SK-MEL-5 (cell line): ENCODE results near the gene NAA40. TPM values are rescaled to one million over a fixed set of nuclear protein-coding genes. Genes with fewer than 3 reads are reported as not detected.

ENCODE experiments used
- DNase-seq: peaks from one replicate; pipeline ENCODE4 v3.0.0-alpha.2; 2016; ENCODE audit warnings: low read depth, low spot score
- in situ Hi-C: cut with HindIII; loops from 2 replicates; pipeline ENCODE4 v1.10.0; 2016; ENCODE audit warnings: low sequenced_read_pairs, high pct_unique_total_duplicates, low pct_unique_long_range_greater_than_20kb
- polyA plus RNA-seq, 2 experiments: library from polyadenylated mRNA; depleted of rRNA; stranded (reverse); fragments of >200 nt; gene quantifications; 2 replicates each; pipeline ENCODE4 v1.2.3, GENCODE V29; 2015
- total RNA-seq: library from RNA; depleted of rRNA; stranded (reverse); fragments of >200 nt; shearing (Covaris generic); gene quantifications from 2 replicates; pipeline ENCODE4 v1.2.3, GENCODE V29; 2014; rRNA removed

Gene NAA40
- total RNA-seq = 8.7 and 10.0 TPM in 2 replicates
- 16.6 and 20.7 TPM in 2 replicates for polyA plus RNA-seq (2015; cell fraction: cytosol; rRNA removed)
- 82.2 and 103 TPM in 2 replicates for polyA plus RNA-seq (2015; cell fraction: nucleus; rRNA removed)

DNA sequence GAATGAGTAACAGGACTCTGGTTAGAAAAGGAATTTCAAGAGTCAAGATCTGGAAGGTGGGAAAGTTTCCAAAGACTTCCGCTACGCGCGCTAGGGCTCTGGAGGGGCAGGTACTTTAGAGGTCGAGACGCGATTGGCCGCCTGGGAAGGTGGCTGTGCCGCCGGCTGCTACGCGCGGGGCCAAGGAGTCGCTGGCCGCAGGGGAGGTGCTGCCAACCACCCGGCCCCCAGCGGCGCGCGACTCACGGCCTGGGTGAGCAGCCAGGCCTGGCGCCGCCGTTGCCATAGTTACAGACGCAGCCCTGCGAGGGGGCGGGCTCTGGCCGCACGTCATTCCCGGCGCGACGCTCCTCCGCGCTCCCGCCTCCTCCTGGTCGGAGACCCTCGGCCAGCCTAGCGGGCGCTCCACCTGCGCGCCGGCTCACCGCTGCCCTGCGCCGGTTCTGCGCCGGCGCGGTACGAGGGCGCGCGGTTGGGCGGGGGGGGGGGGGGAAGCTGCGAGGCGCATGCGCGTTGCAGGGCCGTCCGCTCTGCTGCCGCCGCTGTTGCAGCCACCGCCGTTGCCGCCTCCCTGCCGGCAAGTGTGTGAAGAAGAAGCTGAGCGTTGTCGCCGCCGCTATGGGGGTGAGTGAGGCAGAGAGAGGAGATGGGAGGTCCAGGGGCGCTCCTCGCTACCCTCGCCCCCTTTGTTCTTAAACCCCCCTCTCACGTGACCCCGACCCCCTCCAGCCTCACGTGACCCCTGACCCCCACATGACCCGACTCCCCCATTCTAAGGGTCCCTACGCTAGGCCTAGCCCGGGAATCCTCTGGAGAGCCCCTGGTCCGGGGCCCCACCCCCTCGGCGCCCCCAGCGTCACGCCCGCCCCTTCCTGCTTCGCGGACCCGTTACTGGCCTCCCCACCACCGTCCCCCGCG, at the start of gene NAA40:
Gene NAA40, plus strand, starts transcription at position 524 of the 918 bp plus-strand sequence. Its CDS starts 95 bp downstream, at position 619.
- peak; percentile 93 for DNase-seq
- in situ Hi-C loops = no loop called here

DNA sequence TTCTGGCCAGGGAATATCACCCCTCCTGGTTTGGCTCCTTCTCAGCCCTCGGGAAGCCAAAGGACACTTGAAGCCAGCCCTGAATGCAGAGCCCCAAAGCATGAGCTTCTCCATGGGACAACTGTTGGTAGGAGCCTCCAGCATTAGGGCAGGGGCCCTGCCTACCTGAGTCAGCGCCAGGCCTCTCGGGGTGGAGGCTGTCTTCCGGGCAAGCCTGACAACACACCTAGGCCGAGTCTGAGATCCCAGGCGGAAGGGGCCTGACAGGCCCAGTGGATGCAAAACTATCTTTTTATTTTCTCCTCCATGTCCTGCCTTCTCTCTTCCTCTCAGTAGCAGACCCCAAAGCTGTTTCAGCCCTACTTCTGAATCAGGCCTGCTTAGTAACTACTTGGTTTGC, 49.5 kb upstream of the NAA40 start:
- no peak for DNase-seq
- in situ Hi-C loops = no loop called here

DNA sequence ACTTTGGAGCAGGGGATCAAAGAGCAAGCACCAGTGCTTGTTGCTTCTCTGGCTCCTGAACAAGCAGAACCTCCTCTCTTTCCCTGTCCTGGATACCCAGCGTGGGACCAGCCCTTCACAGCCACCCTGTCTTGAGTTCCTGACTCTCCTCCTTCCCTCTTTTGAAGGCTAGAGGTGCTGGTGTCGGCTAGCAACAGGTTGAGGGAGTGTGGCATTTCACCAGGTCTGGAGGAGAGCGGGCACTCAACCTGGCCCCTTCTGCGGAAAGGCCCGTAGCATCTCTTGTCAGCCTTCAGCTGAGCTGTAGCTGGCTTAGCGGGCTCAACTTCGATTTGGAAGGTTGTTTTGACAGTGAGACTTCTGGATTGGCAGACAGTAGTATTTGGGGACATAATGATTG, 48.4 kb upstream of the NAA40 start:
- DNase-seq = no peak
- in situ Hi-C loops = no loop called here

DNA sequence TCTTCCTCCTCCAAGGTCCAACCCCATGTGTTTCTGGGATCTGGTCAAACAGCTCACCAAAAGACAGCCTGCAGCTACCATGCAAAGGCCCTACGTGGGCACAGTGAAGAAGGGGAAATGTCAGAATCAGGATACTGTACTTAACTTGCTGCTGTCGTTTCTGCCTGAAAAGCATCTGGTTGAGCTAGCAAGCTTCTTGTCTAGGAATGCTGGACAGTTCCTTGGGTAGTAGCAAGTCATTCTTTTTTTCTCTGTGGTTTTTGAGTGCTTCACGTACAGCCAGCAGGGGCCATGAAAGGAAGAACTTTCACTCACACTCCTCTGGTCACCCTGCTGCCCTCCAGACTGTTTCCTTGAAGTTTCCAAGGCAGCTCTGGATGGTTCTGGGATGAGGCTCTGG, 46.6 kb upstream of the NAA40 start:
- in situ Hi-C loops = no loop called here
- DNase-seq = no peak

DNA sequence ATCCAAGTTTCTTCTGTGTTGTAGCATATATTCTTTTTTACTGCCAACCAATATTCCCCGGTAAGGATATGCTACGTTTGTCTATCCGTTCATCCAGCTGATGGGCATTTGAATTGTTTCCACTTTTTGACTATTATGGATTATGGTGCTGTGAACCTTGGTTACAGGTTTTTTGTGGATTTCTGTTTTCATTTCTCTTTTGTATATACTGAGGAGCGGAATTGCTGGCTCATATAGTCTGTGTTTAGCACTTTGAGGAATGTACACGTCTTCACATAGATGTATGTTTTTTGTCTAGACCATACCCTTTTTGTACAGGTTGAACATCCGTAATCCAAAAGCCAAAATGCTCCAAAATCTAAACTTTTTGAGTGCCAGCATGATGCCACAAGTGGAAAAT, 45.4 kb upstream of the NAA40 start:
- DNase-seq = no peak
- in situ Hi-C loops = no loop called here

DNA sequence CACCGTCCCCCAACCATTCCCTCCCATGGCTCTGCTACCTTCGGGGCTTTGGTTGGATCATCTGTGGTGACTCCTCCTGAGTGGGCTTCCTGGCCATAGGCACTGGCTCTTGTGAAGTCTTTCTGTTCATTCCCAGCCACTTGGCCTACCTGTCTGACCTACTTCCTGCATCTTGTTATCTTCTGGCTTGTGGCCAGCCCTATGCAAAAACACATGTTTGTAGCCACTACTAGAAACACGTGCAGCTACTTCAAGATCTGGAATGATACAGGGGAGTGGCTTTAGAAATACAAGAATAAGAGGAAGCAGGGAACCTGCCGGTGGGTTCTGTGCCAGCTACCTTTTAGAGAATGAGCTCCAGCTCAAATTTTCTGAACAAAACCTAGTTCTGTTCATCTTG, 42.7 kb upstream of the NAA40 start:
- no peak for DNase-seq
- in situ Hi-C loops = no loop called here

DNA sequence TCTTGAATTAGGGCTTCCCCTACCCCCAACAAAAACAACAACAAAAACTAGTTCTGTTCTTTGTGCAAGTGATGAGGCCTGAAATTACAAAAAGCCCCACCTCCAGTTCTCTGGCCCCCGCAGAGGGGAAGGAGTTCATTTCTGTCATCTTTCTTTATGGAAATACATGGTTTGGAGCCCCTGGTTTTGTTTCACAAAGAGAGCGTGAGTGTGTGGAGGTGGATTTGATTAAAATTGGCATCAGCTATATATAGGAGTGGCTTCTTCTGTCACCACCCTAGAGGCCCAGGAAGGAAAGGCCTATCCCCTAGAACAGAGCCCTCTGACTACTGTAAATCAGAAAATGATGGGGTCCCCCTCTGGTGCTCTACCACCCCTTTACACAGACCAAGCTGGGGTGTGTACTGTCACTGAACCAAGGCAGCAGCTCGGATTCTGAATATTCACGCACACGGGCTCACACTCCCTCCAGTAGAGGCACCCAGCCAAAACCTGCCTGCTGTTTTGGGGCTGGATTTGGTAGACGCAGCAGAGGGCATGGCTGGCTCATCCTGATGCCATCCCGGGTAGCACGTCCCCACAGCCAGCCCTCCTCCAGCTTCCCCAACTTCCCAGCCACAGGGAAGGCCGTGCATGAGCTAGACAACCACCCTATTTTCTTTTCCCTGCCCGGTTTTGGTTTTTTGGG, 41.2 kb upstream of the NAA40 start:
- in situ Hi-C loops = no loop called here
- DNase-seq = no peak

DNA sequence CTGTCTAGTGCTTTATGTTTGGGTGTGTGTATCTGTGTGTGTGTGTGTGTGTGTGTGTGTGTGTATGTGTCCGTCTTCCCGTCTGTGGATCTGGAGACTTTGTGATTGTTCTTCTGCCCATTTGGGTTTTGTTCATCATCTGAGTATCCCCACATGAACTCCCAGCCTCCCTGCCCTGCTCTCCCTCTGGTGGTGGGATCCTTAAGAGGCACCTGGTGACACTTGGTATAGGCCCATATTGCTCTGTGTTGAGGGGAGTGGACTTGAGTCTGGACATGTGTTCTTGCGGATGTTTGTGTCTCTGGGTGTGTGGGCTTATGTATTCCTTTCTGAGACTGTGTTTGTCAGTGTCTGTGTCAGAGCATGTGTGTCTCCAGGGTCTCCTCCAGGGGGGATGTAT, 37.1 kb upstream of the NAA40 start:
- DNase-seq = peak; percentile 32
- in situ Hi-C loops = no loop called here

DNA sequence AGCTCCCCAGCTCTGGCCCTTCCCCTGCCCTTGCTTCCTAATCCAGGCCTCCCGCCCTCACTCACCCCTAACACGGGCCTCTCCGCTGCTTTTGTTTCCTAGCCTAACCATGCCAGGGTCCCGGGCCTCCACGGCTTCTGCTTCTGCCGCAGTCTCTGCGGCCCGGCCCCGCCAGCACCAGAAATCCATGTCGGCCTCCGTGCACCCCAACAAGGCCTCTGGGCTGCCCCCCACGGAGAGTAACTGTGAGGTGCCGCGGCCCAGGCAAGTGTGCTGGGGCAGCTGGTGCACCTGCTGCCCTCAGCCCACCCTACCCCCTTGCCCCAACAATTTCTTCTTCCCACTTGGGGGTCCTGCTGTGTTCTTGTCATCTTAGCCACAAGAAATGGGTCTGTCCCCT, 34.9 kb upstream of the NAA40 start:
- no peak for DNase-seq
- in situ Hi-C loops = no loop called here

DNA sequence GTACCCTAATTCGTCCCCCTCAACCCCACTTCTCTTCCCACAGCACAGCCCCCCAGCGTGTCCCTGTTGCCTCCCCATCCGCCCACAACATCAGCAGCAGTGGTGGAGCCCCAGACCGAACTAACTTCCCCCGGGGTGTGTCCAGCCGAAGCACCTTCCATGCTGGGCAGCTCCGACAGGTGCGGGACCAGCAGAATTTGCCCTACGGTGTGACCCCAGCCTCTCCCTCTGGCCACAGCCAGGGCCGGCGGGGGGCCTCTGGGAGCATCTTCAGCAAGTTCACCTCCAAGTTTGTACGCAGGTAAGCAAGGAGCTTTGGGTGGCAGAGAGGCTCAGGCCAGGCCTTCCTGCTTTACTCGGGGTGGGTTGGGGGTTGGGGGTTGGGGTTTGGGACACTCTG, 34.1 kb upstream of the NAA40 start:
- in situ Hi-C loops = no loop called here
- DNase-seq = no peak

DNA sequence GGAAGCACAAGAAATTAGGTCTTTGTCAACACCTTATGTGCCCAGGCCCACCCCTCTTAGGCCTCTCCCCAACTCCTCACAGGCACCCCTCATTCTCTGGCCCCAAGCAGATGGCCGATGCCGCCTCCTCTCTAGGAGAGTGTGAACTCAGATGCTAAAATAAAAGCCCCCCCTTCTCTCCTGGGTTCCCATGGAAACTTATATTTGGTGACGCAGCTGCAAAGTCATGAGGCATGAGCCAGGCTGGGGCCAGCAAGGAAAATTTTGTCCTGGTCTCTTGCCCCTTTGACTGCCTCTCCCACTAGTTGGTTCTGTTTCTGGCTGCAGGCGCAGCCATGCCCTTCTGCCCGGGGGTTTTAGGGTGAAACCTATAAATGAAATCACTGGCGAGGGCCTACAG, 33.6 kb upstream of the NAA40 start:
- in situ Hi-C loops = no loop called here
- DNase-seq = no peak

DNA sequence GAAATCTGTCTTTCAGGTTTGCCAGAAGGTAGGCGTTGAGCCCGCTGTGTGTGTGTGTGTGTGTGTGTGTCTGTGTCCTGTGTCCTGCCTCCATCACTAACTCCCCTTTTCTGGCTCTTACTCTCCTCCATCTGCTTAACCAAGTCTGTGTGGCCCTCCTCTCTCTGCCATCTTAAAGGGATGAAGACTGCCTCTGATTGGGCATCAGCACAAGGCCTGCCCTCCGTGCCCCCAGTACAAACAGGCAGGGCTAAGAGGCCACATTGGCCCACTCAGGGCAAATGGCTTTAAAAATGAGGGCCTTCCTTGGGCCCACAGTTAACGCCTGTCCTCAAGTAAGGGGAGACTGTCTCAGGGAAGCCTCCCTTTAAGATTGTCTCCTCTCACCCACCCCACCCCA, 32.7 kb upstream of the NAA40 start:
- in situ Hi-C loops = no loop called here
- DNase-seq = no peak

DNA sequence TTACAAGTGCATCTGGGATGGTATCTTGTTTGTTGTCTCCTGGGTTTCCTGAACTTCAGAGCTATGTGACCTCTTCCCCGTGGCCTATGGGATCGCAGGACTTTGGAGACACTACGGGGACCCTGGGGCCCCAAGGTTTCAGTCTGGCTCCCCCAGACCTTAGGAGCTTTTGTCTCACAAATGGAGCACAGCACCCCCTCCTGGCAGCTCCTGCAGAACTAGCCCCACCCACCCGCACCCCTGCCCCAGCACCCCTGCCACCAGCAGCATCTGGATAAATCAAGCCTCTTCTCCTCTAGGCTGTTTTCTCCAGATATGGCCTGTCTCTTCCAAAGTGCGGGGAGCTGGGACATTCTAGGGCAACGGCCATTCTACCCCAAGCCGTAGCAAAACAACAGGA, 32.2 kb upstream of the NAA40 start:
- in situ Hi-C loops = no loop called here
- DNase-seq = peak; percentile 23

DNA sequence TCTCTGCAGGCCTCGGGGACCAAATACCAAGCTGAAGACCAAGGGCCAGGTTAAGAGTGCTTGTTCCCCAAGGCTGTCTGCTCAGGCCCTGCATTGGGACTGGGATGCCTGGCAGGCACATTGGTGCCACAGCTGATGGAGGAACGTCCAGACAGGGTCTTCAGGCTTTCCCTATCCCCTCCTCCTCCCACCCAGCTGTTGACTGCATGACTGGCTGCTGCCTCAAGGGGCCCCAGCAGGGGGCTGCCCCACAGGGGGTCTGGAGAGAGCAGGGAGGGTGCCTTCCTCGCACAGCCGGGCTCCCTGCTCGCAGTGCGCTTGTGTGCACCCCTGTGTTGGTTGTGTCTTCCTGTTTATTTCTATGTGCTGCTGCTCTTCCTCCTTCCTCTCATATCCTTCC, 31.7 kb upstream of the NAA40 start:
- in situ Hi-C loops = no loop called here
- no peak for DNase-seq

DNA sequence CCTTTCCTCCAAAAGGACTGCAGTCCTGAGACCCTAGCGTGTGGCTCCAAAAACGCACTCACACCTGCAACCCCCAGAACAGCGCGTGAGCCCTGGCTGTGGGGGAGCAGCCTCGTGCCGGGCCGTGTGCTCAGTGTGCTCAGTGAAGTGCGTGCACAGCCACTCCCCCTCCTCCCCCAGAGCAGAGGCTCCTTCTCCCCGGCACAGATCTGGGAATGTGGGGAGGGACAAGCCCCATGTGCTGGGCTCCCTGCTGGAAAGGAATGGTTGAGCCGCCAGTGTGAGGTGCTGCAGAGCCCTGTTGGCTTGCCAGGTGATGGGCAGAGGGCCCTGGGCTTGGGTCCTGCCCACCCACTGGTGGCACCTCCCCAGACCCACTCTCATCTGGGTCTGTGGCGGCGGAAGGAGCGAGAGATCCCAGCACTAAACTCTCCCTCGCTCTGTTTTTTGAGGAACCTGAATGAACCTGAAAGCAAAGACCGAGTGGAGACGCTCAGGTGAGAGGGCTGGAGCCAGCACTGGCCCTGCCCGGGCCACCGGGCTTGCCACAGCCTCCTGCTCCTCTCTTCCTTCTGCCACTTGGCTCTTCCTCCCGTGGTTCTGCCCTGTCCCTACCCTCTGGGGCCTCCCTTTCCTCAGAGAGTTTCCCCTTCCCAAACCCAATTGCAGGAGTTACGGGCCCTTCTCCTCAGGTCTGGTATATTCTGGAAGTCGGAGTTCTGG, 30.8 kb upstream of the NAA40 start:
- in situ Hi-C loops = no loop called here

DNA sequence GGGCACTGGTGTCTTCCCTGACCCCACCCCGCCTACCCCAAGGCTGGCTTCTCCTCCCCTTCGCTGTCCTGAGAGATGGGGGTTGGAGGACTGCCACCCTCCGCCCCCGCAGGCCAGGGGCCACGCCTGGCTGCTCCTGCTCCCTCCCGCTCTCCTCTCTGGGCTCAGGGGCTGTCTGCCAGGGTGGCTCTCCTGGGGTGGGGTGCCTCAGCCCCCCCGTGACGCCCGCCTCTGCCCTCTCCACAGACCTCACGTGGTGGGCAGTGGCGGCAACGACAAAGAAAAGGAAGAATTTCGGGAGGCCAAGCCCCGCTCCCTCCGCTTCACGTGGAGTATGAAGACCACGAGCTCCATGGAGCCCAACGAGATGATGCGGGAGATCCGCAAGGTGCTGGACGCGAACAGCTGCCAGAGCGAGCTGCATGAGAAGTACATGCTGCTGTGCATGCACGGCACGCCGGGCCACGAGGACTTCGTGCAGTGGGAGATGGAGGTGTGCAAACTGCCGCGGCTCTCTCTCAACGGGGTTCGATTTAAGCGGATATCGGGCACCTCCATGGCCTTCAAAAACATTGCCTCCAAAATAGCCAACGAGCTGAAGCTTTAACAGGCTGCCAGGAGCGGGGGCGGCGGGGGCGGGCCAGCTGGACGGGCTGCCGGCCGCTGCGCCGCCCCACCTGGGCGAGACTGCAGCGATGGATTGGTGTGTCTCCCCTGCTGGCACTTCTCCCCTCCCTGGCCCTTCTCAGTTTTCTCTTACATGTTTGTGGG, 30.0 kb upstream of the NAA40 start:
- in situ Hi-C loops = no loop called here
- no peak for DNase-seq

More for the DNA sequence above, 30.8 kb upstream of the NAA40 start:
- no peak for DNase-seq
